ENCODE results near the gene FYN.
"Not testable (repeated sequence)": the region's sequence is repeated elsewhere in the genome, so short reads cannot be mapped to it uniquely, and the experiment has no call there.

FYN gene

GRCh38 chr6:111681860-111682259 lies 191.4 kb downstream of the FYN start (continued):
- TF ChIP-seq ZNF211 (tag by site-specific recombination; IDR thresholded peaks at IDR 0.05; ENCODE audit: low read depth) (no peak), ZNF660 (tag by site-specific recombination; IDR thresholded peaks at IDR 0.05) (no peak), ZNF112 (tag by site-specific recombination; IDR thresholded peaks at IDR 0.05) (no peak), PBX3 (CRISPR knock-in tag; IDR thresholded peaks at IDR 0.05) (no peak), ZNF449 (tag by site-specific recombination; IDR thresholded peaks at IDR 0.05) (no peak)

GRCh38 chr6:111680811-111681609 lies 192.2 kb downstream of the FYN start:
- H3K27ac ChIP-seq (ENCODE audit: extremely low read depth, low read depth, low read length); POLR2A ChIA-PET; H3K4me1 ChIP-seq (ENCODE audit: control insufficient read depth, insufficient read depth, low read length); H3K9me3 ChIP-seq (ENCODE audit: control insufficient read depth, insufficient read depth, low read depth, low read length); H3K4me3 ChIP-seq (ENCODE audit: low read depth, low read length); CTCF ChIA-PET: not testable (repeated sequence)
- peaks cover 0 to 85% of the 10 kb centered on the region in 2 experiments for H3K36me3 ChIP-seq (ENCODE audit: control insufficient read depth in 2 of 2, insufficient read depth in 1 of 2, low read length in 2 of 2)
- TF ChIP-seq ZNF121 (tag by site-specific recombination; IDR thresholded peaks at IDR 0.05), result peak; percentile 78

GRCh38 chr6:111680015-111680712 lies 193.1 kb downstream of the FYN start:
- ChIA-PET CTCF (interaction anchor here (0.6 kb wide), 1 partner anchor 12 kb away, joined by 3 read pairs; no protein-coding TSS in a partner anchor), POLR2A (no interaction called here)
- no peak overlapping the region for H3K27ac ChIP-seq (ENCODE audit: extremely low read depth, low read depth, low read length)
- no peak overlapping the region for H3K4me3 ChIP-seq (ENCODE audit: low read depth, low read length)
- no peaks in the 10 kb centered on the region for H3K9me3 ChIP-seq (ENCODE audit: control insufficient read depth, insufficient read depth, low read depth, low read length)
- no peaks in the 10 kb centered on the region for H3K4me1 ChIP-seq (ENCODE audit: control insufficient read depth, insufficient read depth, low read length)
- H3K36me3 ChIP-seq (ENCODE audit: control insufficient read depth in 2 of 2, insufficient read depth in 1 of 2, low read length in 2 of 2), result peaks cover 4 to 79% of the 10 kb centered on the region in 2 experiments
- TF ChIP-seq ZNF654 (tag by site-specific recombination; IDR thresholded peaks at IDR 0.05; ENCODE audit: low read depth) (no peak), YY2 (tag by site-specific recombination; IDR thresholded peaks at IDR 0.05) (no peak), ZNF571 (tag by site-specific recombination; IDR thresholded peaks at IDR 0.05) (no peak), ZNF658 (tag by site-specific recombination; IDR thresholded peaks at IDR 0.05) (no peak), SALL2 (tag by site-specific recombination; IDR thresholded peaks at IDR 0.05; ENCODE audit: borderline replicate concordance) (no peak), ZNF274 (IDR thresholded peaks at IDR 0.05; ENCODE audit: low read length) (no peak), ZNF274 (tag by site-specific recombination; IDR thresholded peaks at IDR 0.05; ENCODE audit: borderline replicate concordance) (no peak), ZNF155 (tag by site-specific recombination; IDR thresholded peaks at IDR 0.05) (no peak), RBAK (tag by site-specific recombination; IDR thresholded peaks at IDR 0.05) (no peak)

GRCh38 chr6:111679126-111679858 lies 194.0 kb downstream of the FYN start:
- Histone ChIP-seq H3K36me3 (ENCODE audit: control insufficient read depth in 2 of 2, insufficient read depth in 1 of 2, low read length in 2 of 2) (peaks cover 7 to 79% of the 10 kb centered on the region in 2 experiments), H3K9me3 (ENCODE audit: control insufficient read depth, insufficient read depth, low read depth, low read length) (no peaks in the 10 kb centered on the region), H3K27ac (ENCODE audit: extremely low read depth, low read depth, low read length) (no peak overlapping the region), H3K4me1 (ENCODE audit: control insufficient read depth, insufficient read depth, low read length) (no peaks in the 10 kb centered on the region), H3K4me3 (ENCODE audit: low read depth, low read length) (no peak overlapping the region)
- CTCF ChIA-PET, result interaction anchor here (0.6 kb wide), 2 partner anchors 30 to 292 kb away, joined by 3 read pairs; no protein-coding TSS in a partner anchor
- POLR2A ChIA-PET, result no interaction called here
- TF ChIP-seq ZNF121 (tag by site-specific recombination; IDR thresholded peaks at IDR 0.05), result no peak
- TF ChIP-seq HOXA7 (CRISPR knock-in tag; IDR thresholded peaks at IDR 0.05; ENCODE audit: borderline replicate concordance), result no peak
- no peak for TF ChIP-seq ZFP37 (tag by site-specific recombination; IDR thresholded peaks at IDR 0.05)
- no peak for TF ChIP-seq ZBTB48 (tag by site-specific recombination; IDR thresholded peaks at IDR 0.05)
- no peak for TF ChIP-seq ZNF426 (tag by site-specific recombination; IDR thresholded peaks at IDR 0.05)
- TF ChIP-seq ZNF2 (tag by site-specific recombination; IDR thresholded peaks at IDR 0.05), result no peak
- no peak for TF ChIP-seq ZNF366 (tag by site-specific recombination; conservative IDR thresholded peaks at IDR 0.05)
- TF ChIP-seq, protein P1, sequence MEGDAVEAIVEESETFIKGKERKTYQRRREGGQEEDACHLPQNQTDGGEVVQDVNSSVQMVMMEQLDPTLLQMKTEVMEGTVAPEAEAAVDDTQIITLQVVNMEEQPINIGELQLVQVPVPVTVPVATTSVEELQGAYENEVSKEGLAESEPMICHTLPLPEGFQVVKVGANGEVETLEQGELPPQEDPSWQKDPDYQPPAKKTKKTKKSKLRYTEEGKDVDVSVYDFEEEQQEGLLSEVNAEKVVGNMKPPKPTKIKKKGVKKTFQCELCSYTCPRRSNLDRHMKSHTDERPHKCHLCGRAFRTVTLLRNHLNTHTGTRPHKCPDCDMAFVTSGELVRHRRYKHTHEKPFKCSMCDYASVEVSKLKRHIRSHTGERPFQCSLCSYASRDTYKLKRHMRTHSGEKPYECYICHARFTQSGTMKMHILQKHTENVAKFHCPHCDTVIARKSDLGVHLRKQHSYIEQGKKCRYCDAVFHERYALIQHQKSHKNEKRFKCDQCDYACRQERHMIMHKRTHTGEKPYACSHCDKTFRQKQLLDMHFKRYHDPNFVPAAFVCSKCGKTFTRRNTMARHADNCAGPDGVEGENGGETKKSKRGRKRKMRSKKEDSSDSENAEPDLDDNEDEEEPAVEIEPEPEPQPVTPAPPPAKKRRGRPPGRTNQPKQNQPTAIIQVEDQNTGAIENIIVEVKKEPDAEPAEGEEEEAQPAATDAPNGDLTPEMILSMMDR (tag by site-specific recombination; IDR thresholded peaks at IDR 0.05), result no peak
- TF ChIP-seq ZNF529 (tag by site-specific recombination; IDR thresholded peaks at IDR 0.05; ENCODE audit: insufficient replicate concordance), result no peak
- no peak for TF ChIP-seq IKZF3 (tag by site-specific recombination; IDR thresholded peaks at IDR 0.05)

Measured in HEK293 (cell line).